GM23338 (cell line): ENCODE measurements around the gene PPP2R5E. TPM values are rescaled to one million over a fixed set of nuclear protein-coding genes. Genes with fewer than 3 reads are reported as not detected.

Experiments used
- ATAC-seq: fragments of 200-7000 bp; cut with Tn5 transposase; 3 replicates; pipeline ENCODE4 v1.9.1; 2020
- DNase-seq: peaks from one replicate; pipeline ENCODE4 v3.0.0-alpha.2; 2015; ENCODE audit warnings: low spot score
- H2AFZ ChIP-seq: fragments of 200-600 bp; sonication (generic); 2 replicates; pipeline ENCODE4 v1.8.0; 2016; ENCODE audit warnings: antibody characterized with exemption, mild to moderate bottlenecking, moderate library complexity
- H3F3A ChIP-seq: fragments of 200-600 bp; sonication (generic); replicated peaks from 2 replicates; pipeline ENCODE4 v1.8.0; 2017; ENCODE audit warnings: antibody characterized with exemption, mixed run types, low read depth
- H3K27ac ChIP-seq: fragments of 200-600 bp; sonication (generic); 2 replicates; pipeline ENCODE4 v1.6.1; 2016; ENCODE audit warnings: low read depth
- H3K27me3 ChIP-seq: fragments of 200-600 bp; sonication (generic); 2 replicates; pipeline ENCODE4 v1.8.0; 2016; ENCODE audit warnings: mild to moderate bottlenecking, mixed run types, moderate library complexity; ENCODE audit not compliant: insufficient read depth
- H3K36me3 ChIP-seq: fragments of 200-600 bp; sonication (generic); 2 replicates; pipeline ENCODE4 v1.8.0; 2016; ENCODE audit warnings: mild to moderate bottlenecking; ENCODE audit not compliant: insufficient read depth
- H3K4me1 ChIP-seq: fragments of 200-600 bp; sonication (generic); 2 replicates; pipeline ENCODE4 v1.8.0; 2016; ENCODE audit warnings: mild to moderate bottlenecking, moderate library complexity; ENCODE audit not compliant: insufficient read depth
- H3K4me2 ChIP-seq: fragments of 200-600 bp; sonication (generic); 2 replicates; pipeline ENCODE4 v1.7.1; 2017; ENCODE audit warnings: mixed run types
- H3K4me3 ChIP-seq: fragments of 200-600 bp; sonication (generic); 2 replicates; pipeline ENCODE4 v1.6.1; 2016; ENCODE audit warnings: mixed run types
- H3K79me2 ChIP-seq: fragments of 200-600 bp; sonication (generic); replicated peaks from 2 replicates; pipeline ENCODE4 v1.8.0; 2017; ENCODE audit warnings: mild to moderate bottlenecking; ENCODE audit not compliant: insufficient read depth
- H3K9me2 ChIP-seq: fragments of 200-600 bp; sonication (generic); 2 replicates; pipeline ENCODE4 v1.8.0; 2017; ENCODE audit not compliant: insufficient read depth
- H4K20me1 ChIP-seq: fragments of 200-600 bp; sonication (generic); replicated peaks from 2 replicates; pipeline ENCODE4 v1.8.0; 2017; ENCODE audit warnings: mild to moderate bottlenecking; ENCODE audit not compliant: insufficient read depth
- H3K27ac Mint-ChIP-seq: 2 replicates; pipeline ENCODE4 v1.8.0; 2020; ENCODE audit warnings: inconsistent platforms, mild to moderate bottlenecking, moderate library complexity, mixed read lengths
- H3K27me3 Mint-ChIP-seq: 3 replicates; pipeline ENCODE4 v1.8.0; 2022; ENCODE audit warnings: low read depth, mild to moderate bottlenecking, moderate library complexity, mixed read lengths, inconsistent platforms; ENCODE audit not compliant: insufficient read depth, poor library complexity
- H3K36me3 Mint-ChIP-seq: 3 replicates; pipeline ENCODE4 v1.8.0; 2021; ENCODE audit warnings: low read depth, mild to moderate bottlenecking, inconsistent platforms, moderate library complexity, mixed read lengths
- H3K4me1 Mint-ChIP-seq: 3 replicates; pipeline ENCODE4 v1.8.0; 2020; ENCODE audit warnings: mild to moderate bottlenecking, inconsistent platforms, mixed read lengths
- H3K4me3 Mint-ChIP-seq: 3 replicates; pipeline ENCODE4 v1.8.0; 2021; ENCODE audit warnings: moderate library complexity, mild to moderate bottlenecking, inconsistent platforms, mixed read lengths
- H3K9me3 Mint-ChIP-seq: 3 replicates; pipeline ENCODE4 v1.8.0; 2020; ENCODE audit warnings: moderate library complexity, mild to moderate bottlenecking, inconsistent platforms, mixed read lengths
- CREB1 ChIP-seq: fragments of 250-450 bp; sonication (Bioruptor Pico); IDR thresholded peaks from 2 replicates; pipeline ENCODE4 v1.5.0; 2020; ENCODE audit warnings: low read depth, mild to moderate bottlenecking, moderate library complexity
- JUNB ChIP-seq: IDR thresholded peaks from one replicate; pipeline ENCODE4 v1.6.1; 2016; ENCODE audit warnings: antibody characterized with exemption; ENCODE audit not compliant: unreplicated experiment
- NANOG ChIP-seq: IDR thresholded peaks from 2 replicates; pipeline ENCODE4 v1.6.1; 2016; ENCODE audit warnings: antibody characterized with exemption, borderline replicate concordance
- POLR2AphosphoS5 ChIP-seq: IDR thresholded peaks from 2 replicates; pipeline ENCODE4 v1.6.1; 2016; ENCODE audit warnings: antibody characterized with exemption, low read depth
- ZNF114 ChIP-seq: fragments of 250-450 bp; sonication (Bioruptor Pico); IDR thresholded peaks from 2 replicates; pipeline ENCODE4 v1.5.0; 2020; ENCODE audit warnings: mild to moderate bottlenecking, moderate library complexity
- ZNF331 ChIP-seq: fragments of 250-450 bp; sonication (Bioruptor Pico); IDR thresholded peaks from 2 replicates; pipeline ENCODE4 v1.5.0; 2020; ENCODE audit warnings: low read depth, mild to moderate bottlenecking, moderate library complexity
- polyA plus RNA-seq: library from polyadenylated mRNA; unstranded; fragments of >200 nt; fragmentation: Nextera tagmentation; extraction: Ambion mirVana; gene quantifications from 2 replicates; pipeline ENCODE4 v1.2.1, GENCODE V29; 2016
- total RNA-seq: library from RNA; depleted of rRNA; stranded (reverse); fragments of >200 nt; shearing (Covaris generic); gene quantifications from 2 replicates; pipeline ENCODE4 v1.2.3, GENCODE V29; 2014
- TF ChIP-seq, protein P1 (sequence below), 2 experiments: fragments of 200-600 bp in 1 of 2; sonication (generic) in 1 of 2; conservative IDR thresholded peaks; 2 replicates each; pipeline versions ENCODE4 v1.5.1 to v1.6.1; 2016 to 2017; ENCODE audit warnings: antibody characterized with exemption in 2 of 2, low read depth in 2 of 2, mild to moderate bottlenecking in 2 of 2, moderate library complexity in 1 of 2
- TF ChIP-seq, protein P2 (sequence below): IDR thresholded peaks from one replicate; pipeline ENCODE4 v1.6.1; 2018; ENCODE audit warnings: antibody characterized with exemption; ENCODE audit not compliant: unreplicated experiment
- TF ChIP-seq, protein P3 (sequence below): fragments of 250-450 bp; sonication (Bioruptor Pico); IDR thresholded peaks from 2 replicates; pipeline ENCODE4 v1.5.0; 2020; ENCODE audit warnings: mild to moderate bottlenecking, moderate library complexity

The PPP2R5E gene
- total and polyA plus RNA-seq, 2 experiments from 2014 or later = 40.9 to 45.5 TPM

DNA sequence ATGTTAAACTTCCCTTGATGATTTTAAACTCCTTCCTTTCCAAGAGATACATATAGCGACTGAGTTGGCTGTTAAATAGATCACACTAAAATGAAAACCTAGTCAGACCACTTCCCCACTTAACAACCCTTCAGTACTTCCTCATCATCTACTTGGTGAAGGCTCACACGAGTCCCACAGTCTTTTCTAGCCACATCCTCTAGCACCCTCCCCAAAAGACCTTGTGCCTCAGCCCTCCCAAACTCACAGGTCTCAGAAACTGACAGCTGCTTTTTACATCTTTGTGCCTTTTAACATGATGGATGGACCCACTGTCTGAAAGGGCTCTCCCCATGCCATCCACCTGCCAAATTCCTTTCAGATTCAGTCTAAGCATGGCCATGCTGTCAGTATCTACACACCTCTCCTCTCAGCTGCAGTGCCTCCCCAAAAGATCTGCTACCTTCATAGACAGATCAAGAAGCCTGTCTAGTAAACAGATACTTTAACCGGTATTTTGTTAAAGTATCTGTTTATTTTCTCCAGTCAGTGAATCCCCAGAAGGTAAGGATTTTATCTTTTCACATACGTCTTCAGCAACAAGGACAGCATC, 159.3 kb downstream of the PPP2R5E start:
- Histone ChIP-seq H3K79me2 (no peaks in the 10 kb centered on the region; the same call in 1 of the 2 replicates), H2AFZ (no peak overlapping the region), H3K4me3 (no peak overlapping the region), H3K27me3 (no peaks in the 10 kb centered on the region), H3K27ac (no peak overlapping the region), H3K4me2 (no peak overlapping the region), H3K9me2 (no peaks in the 10 kb centered on the region), H3F3A (no peaks in the 10 kb centered on the region), H4K20me1 (peaks cover 7% of the 10 kb centered on the region), H3K4me1 (no peaks in the 10 kb centered on the region), H3K36me3 (peaks cover 34% of the 10 kb centered on the region)
- TF ChIP-seq NANOG (no peak), ZNF114 (CRISPR knock-in tag) (no peak), ZNF331 (CRISPR knock-in tag) (no peak), CREB1 (CRISPR knock-in tag) (no peak), JUNB (no peak), POLR2AphosphoS5 (no peak)
- TF ChIP-seq, protein P1, sequence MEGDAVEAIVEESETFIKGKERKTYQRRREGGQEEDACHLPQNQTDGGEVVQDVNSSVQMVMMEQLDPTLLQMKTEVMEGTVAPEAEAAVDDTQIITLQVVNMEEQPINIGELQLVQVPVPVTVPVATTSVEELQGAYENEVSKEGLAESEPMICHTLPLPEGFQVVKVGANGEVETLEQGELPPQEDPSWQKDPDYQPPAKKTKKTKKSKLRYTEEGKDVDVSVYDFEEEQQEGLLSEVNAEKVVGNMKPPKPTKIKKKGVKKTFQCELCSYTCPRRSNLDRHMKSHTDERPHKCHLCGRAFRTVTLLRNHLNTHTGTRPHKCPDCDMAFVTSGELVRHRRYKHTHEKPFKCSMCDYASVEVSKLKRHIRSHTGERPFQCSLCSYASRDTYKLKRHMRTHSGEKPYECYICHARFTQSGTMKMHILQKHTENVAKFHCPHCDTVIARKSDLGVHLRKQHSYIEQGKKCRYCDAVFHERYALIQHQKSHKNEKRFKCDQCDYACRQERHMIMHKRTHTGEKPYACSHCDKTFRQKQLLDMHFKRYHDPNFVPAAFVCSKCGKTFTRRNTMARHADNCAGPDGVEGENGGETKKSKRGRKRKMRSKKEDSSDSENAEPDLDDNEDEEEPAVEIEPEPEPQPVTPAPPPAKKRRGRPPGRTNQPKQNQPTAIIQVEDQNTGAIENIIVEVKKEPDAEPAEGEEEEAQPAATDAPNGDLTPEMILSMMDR (conservative IDR thresholded peaks at IDR 0.05; ENCODE audit: low read depth in 2 of 2) = no peak
- TF ChIP-seq, protein P2, sequence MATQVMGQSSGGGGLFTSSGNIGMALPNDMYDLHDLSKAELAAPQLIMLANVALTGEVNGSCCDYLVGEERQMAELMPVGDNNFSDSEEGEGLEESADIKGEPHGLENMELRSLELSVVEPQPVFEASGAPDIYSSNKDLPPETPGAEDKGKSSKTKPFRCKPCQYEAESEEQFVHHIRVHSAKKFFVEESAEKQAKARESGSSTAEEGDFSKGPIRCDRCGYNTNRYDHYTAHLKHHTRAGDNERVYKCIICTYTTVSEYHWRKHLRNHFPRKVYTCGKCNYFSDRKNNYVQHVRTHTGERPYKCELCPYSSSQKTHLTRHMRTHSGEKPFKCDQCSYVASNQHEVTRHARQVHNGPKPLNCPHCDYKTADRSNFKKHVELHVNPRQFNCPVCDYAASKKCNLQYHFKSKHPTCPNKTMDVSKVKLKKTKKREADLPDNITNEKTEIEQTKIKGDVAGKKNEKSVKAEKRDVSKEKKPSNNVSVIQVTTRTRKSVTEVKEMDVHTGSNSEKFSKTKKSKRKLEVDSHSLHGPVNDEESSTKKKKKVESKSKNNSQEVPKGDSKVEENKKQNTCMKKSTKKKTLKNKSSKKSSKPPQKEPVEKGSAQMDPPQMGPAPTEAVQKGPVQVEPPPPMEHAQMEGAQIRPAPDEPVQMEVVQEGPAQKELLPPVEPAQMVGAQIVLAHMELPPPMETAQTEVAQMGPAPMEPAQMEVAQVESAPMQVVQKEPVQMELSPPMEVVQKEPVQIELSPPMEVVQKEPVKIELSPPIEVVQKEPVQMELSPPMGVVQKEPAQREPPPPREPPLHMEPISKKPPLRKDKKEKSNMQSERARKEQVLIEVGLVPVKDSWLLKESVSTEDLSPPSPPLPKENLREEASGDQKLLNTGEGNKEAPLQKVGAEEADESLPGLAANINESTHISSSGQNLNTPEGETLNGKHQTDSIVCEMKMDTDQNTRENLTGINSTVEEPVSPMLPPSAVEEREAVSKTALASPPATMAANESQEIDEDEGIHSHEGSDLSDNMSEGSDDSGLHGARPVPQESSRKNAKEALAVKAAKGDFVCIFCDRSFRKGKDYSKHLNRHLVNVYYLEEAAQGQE = no peak
- TF ChIP-seq, protein P3, sequence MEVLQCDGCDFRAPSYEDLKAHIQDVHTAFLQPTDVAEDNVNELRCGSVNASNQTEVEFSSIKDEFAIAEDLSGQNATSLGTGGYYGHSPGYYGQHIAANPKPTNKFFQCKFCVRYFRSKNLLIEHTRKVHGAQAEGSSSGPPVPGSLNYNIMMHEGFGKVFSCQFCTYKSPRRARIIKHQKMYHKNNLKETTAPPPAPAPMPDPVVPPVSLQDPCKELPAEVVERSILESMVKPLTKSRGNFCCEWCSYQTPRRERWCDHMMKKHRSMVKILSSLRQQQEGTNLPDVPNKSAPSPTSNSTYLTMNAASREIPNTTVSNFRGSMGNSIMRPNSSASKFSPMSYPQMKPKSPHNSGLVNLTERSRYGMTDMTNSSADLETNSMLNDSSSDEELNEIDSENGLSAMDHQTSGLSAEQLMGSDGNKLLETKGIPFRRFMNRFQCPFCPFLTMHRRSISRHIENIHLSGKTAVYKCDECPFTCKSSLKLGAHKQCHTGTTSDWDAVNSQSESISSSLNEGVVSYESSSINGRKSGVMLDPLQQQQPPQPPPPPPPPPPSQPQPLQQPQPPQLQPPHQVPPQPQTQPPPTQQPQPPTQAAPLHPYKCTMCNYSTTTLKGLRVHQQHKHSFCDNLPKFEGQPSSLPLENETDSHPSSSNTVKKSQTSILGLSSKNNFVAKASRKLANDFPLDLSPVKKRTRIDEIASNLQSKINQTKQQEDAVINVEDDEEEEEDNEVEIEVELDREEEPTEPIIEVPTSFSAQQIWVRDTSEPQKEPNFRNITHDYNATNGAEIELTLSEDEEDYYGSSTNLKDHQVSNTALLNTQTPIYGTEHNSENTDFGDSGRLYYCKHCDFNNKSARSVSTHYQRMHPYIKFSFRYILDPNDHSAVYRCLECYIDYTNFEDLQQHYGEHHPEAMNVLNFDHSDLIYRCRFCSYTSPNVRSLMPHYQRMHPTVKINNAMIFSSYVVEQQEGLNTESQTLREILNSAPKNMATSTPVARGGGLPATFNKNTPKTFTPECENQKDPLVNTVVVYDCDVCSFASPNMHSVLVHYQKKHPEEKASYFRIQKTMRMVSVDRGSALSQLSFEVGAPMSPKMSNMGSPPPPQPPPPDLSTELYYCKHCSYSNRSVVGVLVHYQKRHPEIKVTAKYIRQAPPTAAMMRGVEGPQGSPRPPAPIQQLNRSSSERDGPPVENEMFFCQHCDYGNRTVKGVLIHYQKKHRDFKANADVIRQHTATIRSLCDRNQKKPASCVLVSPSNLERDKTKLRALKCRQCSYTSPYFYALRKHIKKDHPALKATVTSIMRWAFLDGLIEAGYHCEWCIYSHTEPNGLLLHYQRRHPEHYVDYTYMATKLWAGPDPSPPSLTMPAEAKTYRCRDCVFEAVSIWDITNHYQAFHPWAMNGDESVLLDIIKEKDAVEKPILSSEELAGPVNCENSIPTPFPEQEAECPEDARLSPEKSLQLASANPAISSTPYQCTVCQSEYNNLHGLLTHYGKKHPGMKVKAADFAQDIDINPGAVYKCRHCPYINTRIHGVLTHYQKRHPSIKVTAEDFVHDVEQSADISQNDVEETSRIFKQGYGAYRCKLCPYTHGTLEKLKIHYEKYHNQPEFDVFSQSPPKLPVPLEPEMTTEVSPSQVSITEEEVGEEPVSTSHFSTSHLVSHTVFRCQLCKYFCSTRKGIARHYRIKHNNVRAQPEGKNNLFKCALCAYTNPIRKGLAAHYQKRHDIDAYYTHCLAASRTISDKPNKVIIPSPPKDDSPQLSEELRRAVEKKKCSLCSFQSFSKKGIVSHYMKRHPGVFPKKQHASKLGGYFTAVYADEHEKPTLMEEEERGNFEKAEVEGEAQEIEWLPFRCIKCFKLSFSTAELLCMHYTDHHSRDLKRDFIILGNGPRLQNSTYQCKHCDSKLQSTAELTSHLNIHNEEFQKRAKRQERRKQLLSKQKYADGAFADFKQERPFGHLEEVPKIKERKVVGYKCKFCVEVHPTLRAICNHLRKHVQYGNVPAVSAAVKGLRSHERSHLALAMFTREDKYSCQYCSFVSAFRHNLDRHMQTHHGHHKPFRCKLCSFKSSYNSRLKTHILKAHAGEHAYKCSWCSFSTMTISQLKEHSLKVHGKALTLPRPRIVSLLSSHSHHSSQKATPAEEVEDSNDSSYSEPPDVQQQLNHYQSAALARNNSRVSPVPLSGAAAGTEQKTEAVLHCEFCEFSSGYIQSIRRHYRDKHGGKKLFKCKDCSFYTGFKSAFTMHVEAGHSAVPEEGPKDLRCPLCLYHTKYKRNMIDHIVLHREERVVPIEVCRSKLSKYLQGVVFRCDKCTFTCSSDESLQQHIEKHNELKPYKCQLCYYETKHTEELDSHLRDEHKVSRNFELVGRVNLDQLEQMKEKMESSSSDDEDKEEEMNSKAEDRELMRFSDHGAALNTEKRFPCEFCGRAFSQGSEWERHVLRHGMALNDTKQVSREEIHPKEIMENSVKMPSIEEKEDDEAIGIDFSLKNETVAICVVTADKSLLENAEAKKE (CRISPR knock-in tag) = no peak
- Mint-ChIP-seq H3K27me3 (peaks cover 4% of the 10 kb centered on the region), H3K36me3 (peaks cover 64% of the 10 kb centered on the region), H3K4me3 (no peak overlapping the region), H3K4me1 (no peaks in the 10 kb centered on the region), H3K9me3 (no peaks in the 10 kb centered on the region), H3K27ac (no peak overlapping the region)
- ATAC-seq = no peak
- DNase-seq = no peak
